ENCODE measurements around the gene MACROD2.

- TF ChIP-seq CTCF (conservative IDR thresholded peaks at IDR 0.05 in 1 of 2, IDR thresholded peaks at IDR 0.05 in 1 of 2; ENCODE audit: extremely low read depth in 1 of 2, insufficient read depth in 1 of 2, low read depth in 1 of 2, low read length in 2 of 2) (no peak), EZH2 (IDR thresholded peaks at IDR 0.05; ENCODE audit: borderline replicate concordance, low read length) (no peak)
Observed at GRCh38 chr20:15784020-15784419, 1788.7 kb downstream of the MACROD2 start.

Measured in mammary epithelial cell (primary cell).